Skin of body (tissue), 2 donors: Measurements from ENCODE around the gene DGKA. TPM values are rescaled to one million over a fixed set of nuclear protein-coding genes. Genes with fewer than 3 reads are reported as not detected.
"Not testable (repeated sequence)": the region's sequence is repeated elsewhere in the genome, so short reads cannot be mapped to it uniquely, and the experiment has no call there.

ENCODE experiments used
- DNase-seq: peaks from one replicate; lab custom pipeline; 2025; lab: John Stamatoyannopoulos, UW
- total RNA-seq: library from RNA; depleted of rRNA; stranded (reverse); fragments of >200 nt; gene quantifications from one replicate; pipeline ENCODE4 v1.2.3, GENCODE V29; 2014

DGKA gene
- total RNA-seq, 1 donor from 2014 or later = 41.4 TPM

DNA sequence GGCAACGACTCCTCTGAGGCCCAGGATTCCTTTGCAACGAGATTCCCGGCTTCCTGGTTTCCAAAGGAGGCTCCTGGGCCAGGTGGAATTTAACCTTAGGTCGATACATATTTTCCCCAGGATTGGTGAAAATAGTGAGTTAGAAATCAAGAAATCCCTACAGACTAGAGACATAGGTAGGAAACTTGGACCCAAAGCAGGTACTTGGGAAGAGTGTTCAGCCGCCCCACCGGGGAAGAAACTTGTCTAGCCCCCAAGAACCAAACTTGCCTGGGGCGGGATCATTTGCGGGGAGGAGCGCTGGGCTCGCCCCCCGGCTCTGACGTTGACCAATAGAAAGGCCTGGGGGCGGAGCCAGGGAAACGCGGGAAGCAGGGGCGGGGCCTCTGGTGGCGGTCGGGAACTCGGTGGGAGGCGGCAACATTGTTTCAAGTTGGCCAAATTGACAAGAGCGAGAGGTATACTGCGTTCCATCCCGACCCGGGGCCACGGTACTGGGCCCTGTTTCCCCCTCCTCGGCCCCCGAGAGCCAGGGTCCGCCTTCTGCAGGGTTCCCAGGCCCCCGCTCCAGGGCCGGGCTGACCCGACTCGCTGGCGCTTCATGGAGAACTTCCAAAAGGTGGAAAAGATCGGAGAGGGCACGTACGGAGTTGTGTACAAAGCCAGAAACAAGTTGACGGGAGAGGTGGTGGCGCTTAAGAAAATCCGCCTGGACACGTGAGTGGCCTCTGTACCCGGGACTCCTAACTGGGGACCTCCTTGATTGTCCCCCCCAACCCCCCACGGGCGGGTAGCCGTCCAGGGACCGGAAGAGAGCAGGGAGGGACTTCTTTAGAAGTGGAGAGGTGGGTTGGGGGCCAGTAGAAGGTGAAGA is 35.7 kb downstream of the DGKA start, which contains the start of gene CDK2:
Gene CDK2 (plus strand): TSS at position 423 of the 874 bp plus-strand sequence. CDS start 179 bp downstream, at position 602.
- DNase-seq = peak; percentile 88

DNA sequence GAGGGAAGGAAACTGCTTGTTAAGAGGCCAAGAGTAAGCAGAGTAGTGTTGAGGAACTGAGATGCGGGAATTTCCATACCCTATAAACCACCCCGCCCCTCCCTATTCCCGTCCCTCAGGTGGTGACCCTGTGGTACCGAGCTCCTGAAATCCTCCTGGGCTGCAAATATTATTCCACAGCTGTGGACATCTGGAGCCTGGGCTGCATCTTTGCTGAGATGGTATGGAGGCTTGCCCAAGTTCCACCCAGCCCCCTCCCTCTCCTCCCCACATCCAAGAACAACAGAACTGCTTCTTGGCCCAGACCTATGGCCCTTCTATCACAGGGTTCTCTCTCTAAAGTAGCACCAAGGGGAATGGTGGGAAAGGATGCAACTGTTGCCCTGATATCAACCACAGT is 38.4 kb downstream of the DGKA start:
- DNase-seq = no peak

DNA sequence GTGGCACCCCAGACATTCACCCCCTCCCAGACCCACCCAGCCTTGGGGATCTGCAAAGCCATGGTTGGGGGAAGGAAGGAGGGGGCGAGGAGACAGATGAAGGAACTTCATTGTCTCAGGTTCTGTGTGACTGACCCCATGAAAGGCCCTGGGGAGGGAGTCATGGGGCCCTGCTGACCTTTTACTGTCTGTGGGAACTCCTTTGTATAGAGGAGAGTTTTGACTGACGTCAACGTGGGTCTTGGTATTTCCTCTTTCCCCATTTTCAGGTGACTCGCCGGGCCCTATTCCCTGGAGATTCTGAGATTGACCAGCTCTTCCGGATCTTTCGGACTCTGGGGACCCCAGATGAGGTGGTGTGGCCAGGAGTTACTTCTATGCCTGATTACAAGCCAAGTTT is 39.8 kb downstream of the DGKA start:
- DNase-seq = no peak

DNA sequence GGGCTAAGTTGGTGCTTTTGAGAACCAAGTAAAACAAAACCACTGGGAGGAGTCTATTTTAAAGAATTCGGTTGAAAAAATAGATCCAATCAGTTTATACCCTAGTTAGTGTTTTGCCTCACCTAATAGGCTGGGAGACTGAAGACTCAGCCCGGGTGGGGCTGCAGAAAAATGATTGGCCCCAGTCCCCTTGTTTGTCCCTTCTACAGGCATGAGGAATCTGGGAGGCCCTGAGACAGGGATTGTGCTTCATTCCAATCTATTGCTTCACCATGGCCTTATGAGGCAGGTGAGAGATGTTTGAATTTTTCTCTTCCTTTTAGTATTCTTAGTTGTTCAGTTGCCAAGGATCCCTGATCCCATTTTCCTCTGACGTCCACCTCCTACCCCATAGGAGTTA is 41.1 kb downstream of the DGKA start:
- no peak for DNase-seq

DNA sequence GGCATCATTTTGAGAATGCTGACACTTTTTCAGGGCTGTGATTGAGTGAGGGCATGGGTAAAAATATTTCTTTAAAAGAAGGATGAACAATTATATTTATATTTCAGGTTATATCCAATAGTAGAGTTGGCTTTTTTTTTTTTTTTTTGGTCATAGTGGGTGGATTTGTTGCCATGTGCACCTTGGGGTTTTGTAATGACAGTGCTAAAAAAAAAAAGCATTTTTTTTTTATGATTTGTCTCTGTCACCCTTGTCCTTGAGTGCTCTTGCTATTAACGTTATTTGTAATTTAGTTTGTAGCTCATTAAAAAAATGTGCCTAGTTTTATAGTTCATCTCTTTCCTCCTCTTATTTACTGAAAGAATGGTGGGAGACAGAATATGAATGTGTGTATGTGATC is 41.5 kb downstream of the DGKA start:
- DNase-seq = no peak

DNA sequence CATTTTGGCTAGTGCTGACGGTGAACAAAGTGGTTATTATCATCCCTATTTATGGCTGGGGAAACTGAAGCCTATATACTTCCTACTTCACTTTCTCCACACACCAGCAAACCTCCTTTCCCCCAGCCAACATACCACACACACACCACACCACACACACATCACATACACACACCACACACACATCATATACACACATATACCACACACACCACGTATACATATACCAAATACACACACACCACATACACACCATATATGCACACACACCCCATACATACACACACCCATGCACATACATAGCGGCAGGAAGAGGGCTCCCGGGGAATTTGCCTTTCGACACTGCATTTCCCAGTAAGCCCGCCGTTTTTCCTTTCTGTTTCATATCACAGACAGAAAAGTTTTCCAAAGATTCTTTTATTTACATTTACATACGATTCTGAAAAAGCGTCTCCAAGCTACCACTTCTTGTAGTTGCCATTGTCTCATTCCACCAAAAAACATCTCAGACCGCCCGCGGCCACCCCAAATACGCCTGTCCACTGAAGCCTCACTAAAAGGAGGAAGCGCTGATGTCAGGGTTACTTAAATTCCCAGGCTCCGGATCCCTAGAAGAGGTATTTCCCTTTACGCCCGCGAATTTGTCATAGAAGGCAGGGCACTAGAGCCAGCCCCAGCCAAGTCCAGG is 42.1 kb downstream of the DGKA start:
- peak; percentile 61 for DNase-seq

DNA sequence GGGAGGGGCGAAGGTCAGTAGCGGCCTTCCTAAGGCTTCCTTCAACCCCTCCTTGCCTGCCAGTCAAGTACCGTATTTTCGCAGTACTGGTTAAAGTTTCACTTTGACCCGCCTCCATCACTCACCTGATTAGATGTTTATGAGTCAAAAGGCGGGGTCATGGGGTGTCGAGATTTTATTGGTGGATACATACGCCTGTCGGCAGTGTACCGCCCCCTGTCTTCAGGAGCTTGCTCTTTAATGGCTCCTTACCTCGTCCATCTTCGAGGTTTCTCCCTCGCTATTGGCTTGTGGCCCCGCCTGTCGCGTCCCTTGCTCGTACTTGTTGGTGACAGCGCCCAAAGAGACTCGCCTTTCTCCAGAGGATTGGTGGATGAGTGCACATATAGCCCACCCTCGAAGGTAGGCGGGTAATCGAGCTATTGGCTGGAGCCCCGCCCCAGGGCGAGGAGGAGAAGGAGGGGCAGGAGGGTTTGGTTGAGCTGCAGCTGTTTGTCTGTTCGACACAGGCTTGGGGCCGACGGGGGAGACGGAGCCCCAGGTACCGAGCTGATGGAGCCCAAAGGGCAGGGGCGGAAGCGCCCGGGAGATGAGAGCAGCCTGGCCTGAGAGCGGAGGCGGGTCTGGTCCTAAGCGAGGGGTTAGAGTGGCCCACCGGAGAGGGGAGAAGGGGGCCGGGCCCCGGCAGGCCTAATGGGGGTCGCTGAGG is 42.8 kb downstream of the DGKA start, which contains the start of gene RAB5B:
Gene RAB5B (plus strand): TSS at position 480 of the 709 bp plus-strand sequence. CDS start 12,883 bp downstream, outside the sequence.
- DNase-seq = peak; percentile 100

DNA sequence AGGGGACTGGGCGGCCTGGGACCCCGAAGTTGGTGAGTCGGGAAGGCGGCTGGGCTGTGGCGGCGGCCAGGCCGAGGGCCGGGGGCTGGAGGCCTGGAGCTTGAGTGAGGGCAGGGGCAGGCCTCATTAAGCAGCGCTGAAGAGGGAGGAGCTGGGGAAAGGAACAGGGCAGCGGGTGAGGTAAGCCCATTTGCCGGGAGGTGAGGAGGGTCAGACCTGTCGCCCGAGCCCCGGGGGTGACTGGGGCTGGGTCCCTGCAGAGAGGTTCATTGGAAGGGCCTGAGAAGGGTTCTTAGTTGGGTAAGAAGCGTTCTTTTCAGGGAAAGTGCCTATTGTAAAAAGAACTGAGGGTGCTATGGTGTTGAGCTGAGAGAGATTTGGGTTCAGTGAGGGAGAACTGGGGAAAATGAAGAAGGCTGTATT is 43.4 kb downstream of the DGKA start:
- no peak for DNase-seq

DNA sequence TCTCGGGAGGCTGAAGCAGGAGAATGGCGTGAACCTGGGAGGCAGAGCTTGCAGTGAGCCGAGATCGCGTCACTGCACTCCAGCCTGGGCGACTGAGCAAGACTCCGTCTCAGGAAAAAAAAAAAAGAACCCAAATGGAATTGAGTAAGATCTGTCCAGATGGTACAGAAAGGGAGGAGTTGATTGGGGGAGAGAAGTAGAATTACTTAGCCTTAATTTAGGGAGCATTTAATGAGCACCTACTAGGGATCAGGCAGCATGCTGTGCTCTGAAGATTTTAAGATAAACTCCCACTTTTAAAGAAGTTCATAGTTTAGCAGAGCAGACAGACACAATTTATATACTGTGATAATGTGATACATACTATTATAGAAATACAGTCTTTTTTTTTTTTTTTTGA is 47.4 kb downstream of the DGKA start:
- no peak for DNase-seq

DNA sequence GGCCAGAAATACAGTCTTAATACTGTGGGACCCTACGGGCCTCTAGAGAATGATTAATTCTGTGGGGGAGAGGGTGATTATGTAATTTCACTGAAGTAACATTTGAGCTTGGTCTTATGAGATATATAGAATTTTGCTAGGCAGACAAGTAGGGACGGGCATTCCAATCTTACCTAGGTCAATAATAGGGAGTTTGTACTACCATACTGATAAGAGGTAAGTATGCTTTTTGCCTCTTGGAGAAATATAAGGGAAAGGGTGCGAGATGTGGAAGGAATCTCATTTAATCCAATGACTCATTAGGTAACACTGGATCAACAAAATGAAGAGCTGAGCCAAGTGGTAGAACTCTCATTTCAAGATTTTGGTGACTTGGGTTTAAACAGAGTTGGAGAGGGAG is 48.1 kb downstream of the DGKA start:
- DNase-seq = no peak

DNA sequence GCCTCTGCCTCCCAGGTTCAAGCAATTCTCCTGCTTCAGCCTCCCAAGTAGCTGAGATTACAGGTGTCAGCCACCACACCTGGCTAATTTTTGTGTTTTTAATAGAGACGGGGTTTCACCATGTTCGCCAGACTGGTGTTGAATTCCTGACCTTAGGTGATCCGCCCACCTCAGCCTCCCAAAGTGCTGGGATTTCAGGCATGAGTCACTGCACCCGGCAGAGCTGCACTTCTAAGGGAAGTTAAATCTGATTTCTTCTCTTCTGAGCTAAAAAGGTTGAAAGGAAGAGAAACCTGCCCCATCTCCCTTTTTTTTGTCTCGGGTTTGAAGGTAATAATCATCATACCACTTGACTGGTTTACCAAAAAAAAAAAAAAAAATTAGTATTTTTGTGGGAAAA is 50.9 kb downstream of the DGKA start:
- not testable (repeated sequence) for DNase-seq

DNA sequence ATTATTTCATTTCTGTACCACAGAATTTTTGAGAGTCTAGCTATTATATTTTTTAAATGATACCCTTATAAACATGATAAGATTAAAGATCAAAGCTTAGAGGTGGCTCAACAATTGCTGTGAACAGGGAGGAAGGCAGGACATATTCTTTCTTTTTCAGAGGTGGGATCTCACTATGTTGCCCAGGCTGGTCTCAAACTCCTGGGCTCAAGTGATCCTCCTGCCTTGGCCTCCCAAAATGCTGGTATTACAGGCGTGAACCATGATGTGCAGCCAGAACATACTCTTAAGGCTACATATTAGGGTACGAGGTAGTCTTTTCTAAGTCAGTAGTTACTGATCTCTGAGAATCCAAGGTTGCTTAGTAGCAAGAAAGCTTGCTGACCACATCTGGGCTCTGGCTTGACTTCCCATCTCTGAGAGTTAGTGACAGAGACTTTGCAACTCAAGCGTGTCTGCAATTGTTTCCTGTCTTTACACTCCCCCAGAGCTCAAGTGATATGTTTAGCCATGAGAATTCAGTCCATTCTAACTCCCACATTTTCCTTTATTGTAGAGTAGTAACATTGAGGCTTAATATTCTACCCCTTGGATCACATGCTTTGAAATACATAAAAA is 51.5 kb downstream of the DGKA start:
- DNase-seq = no peak

DNA sequence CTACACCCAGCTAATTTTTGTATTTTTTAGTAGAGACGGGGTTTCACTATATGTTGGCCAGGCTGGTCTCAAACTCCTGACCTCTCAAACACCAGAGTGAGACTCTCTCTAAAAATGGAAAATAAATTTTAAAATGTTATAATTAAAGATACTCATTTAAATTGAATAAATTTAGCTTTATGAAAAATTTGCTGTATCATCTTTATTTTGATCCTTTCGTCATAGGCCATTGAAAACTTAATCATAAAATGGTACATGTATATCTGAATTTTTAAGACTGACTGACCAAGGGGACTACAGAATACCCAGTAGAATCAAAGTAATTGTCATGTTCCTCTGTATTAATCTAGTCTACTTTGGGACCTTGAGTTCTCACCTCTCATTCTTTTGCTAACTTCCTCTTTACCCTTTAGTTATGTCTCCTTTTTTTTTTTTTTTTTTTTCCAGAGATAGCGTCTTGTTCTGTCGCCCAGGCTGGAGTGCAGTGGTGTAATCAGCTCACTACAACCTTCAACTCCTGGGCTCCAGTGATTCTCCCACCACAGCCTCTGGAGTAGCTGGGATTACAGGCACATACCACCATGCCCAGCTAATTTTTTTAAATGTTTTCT is 52.4 kb downstream of the DGKA start:
- DNase-seq = no peak

DNA sequence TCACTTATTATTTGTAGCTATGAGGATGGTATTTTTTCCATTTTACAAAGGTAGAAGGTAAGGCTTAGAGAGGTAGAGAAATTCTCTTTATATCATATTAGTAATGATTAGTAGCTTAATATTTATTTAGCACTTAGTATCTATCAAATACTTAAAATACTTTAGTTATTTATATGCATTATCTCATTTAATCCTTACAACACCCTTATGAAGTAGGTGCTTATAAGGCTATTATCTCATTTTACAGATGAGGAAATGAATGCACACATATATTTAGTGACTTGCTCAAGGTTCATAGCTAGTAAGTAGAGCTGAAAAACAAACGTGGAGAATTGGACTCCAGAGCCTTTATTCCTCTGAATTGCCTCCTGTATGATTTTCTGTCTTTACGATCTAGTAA is 53.9 kb downstream of the DGKA start:
- no peak for DNase-seq

DNA sequence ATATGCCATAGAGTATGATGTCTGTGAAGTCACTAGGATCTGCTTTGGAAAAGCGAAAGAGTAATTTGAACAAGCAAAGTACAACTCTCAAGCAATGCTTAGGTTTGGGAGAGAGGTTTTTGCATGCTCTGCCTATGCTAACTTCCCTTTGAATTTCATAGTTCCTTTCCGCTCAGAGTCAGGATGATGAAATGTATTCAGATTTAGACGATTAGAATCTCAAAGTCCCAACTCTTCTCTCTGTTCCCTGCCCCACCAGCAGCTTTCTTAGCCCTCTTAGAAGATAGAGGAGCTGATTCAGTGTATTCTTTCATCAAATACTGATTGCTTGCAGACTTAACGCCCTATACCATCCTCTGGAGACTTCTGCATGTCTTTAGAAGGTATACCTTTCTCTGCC is 54.4 kb downstream of the DGKA start:
- DNase-seq = no peak

DNA sequence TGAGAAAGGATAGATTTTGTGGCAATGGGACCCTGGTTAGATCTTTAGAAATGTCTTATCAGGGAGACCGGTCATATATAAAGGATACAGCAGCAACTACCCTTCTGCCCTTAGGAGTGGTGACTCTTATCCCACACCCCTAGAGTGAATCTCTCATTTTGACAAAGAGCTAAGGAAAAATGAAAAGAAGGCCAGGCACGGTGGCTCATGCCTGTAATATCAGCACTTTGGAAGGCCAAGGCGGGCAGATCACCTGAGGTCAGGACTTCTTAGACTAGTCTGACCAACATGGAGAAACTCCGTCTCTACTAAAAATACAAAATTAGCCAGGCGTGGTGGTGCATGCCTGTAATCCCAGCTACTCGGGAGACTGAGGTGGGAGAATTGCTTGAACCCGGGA is 55.0 kb downstream of the DGKA start:
- DNase-seq = not testable (repeated sequence)

DNA sequence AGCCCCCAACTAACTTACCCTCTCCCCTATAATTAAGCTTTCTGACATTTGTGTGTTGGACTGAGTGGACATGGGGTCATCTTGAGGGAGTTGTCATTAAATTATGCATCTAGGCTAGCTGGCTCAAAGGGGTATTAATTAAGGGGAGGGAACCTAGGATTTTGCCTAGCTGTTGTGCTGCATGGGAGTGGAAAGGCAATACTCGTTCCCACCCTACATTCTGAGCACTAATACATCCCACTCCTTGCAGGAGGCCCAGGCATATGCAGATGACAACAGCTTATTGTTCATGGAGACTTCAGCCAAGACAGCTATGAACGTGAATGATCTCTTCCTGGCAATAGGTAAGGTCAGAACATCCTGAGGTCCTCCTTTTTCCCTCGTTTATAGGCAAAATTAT is 60.1 kb downstream of the DGKA start:
- no peak for DNase-seq

DNA sequence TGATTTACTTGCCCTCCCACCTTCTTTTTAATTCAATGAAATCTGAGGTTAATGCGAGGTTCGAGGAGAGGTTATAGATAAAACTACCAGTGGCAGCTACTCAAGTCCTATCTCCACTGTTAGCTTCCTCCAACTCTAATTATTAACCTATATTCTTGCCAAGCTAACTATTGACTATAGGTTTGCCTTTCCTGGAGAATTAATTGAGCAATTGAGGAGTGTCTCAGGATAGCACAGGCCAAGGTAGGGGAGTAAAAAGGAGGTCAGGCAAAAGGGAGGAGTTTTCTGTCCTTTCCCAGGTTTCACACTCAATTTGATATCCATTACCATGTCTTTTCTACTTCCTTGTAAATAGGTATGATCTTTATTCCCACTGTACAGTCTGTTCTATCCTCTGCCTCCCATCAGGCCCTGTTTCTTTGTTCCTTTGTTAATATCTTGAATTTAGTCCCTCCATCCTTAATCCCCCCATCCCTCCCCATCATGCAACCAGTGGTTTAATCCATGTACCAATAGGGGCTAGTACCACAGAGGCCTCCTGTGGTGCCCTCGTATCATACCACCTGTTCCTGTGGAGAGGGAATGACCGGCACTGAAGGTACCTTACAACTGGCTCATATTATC is 62.4 kb downstream of the DGKA start:
- DNase-seq = no peak

DNA sequence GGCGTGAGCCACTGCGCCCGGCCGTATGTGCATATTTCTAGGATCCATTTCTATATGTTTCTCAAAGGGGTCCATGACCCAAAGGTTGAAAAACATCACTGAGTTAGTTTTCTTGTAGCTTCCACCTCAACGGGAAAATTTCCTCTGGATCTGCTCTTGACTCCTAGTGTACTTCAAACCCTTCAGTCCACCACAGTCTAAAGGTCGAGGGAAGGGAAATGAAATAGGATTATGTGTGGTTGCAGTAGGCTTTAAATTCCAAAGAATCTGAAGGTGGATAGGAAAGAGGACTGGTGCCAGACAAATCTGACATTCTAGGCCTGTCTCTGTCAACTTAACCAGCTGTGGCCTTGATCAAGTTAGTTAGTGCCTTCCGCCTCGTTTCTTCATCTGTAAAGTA is 64.4 kb downstream of the DGKA start:
- DNase-seq = no peak

DNA sequence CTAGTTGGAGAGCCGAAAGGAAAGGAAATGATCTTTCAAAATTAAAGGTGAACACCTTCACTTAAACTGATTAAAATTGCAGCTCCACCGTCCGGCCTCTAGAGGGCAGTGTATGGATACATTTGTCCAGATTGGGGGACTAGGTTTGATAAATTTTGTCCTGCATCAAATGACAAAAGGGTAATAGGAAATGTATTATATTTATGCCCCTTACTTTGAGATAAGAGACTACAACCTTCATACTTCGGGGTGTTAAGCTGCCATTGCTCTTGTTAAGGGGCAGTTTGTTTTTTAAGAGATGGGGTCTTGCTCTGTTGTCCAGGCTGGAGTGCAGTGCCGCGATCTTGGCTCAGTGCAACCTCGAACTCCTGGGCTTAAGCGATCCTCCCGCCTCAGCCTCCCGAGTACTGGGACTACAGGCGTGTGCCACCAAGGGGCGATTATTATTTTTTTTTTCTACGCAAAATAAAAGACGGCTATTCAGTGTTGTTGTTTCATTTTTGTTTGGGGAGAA is 65.3 kb downstream of the DGKA start:
- peak; percentile 49 for DNase-seq
